Testis (tissue), 3 donors: Measurements from ENCODE around the gene NKAIN2. TPM values are rescaled to one million over a fixed set of nuclear protein-coding genes. Genes with fewer than 3 reads are reported as not detected.
A peak's percentile ranks its signal among the peaks of the same experiment; 100 is the strongest.

Source experiments
- DNase-seq: peaks from one replicate; pipeline ENCODE4 v3.0.0-alpha.2; 2019
- H3K27ac ChIP-seq, 2 donors: fragments of 200-600 bp; sonication (generic); one replicate each; pipeline ENCODE4 v1.5.1; 2019
- H3K27me3 ChIP-seq: fragments of 200-600 bp; sonication (generic); one replicate; pipeline ENCODE4 v1.5.1; 2019
- H3K36me3 ChIP-seq: fragments of 200-600 bp; sonication (generic); one replicate; pipeline ENCODE4 v1.5.1; 2017; ENCODE audit warnings: low read depth; ENCODE audit errors: missing control alignments
- H3K4me1 ChIP-seq: fragments of 200-600 bp; sonication (generic); one replicate; pipeline ENCODE4 v1.5.1; 2019
- H3K4me3 ChIP-seq, 2 donors: fragments of 200-600 bp; sonication (generic); one replicate each; pipeline ENCODE4 v1.5.1; 2017 to 2019
- H3K9me3 ChIP-seq: fragments of 200-600 bp; sonication (generic); one replicate; pipeline ENCODE4 v1.5.1; 2017
- POLR2A ChIP-seq: fragments of 450-650 bp; IDR thresholded peaks from one replicate; pipeline ENCODE4 v1.6.1; 2017; ENCODE audit warnings: antibody characterized with exemption, mild to moderate bottlenecking, moderate library complexity
- WGBS, 2 donors: methylation state at CpG; one replicate each; pipeline ENCODE4 v1.1.5; 2018; 5-methylcytosine and 5-hydroxymethylcytosine counted together
- intact Hi-C: fragments of 100-400 bp; cut with DNase I; formaldehyde crosslinking; loops from one replicate; pipeline ENCODE4 v1.15.1; 2023; ENCODE audit warnings: low total_unique reads
- polyA plus RNA-seq: library from polyadenylated mRNA; stranded (reverse); fragments of 350-450 nt; fragmentation: Illumina TruSeq; extraction: RNeasy Lipid Tissue Mini Kit (QIAGEN cat#74804); gene quantifications from one replicate; pipeline ENCODE4 v1.2.3, GENCODE V29; 2014; ENCODE audit warnings: low read depth, low replicate concordance; ENCODE audit not compliant: insufficient read depth
- total RNA-seq, 2 donors: library from RNA; depleted of rRNA; stranded (reverse); fragments of >200 nt; gene quantifications; one replicate each; pipeline ENCODE4 v1.2.3, GENCODE V29; 2016
- TF ChIP-seq, protein P1 (sequence below), 3 experiments: fragments of 450-650 bp in 2 of 3; fragments of 200-600 bp in 1 of 3; sonication (generic) in 1 of 3; IDR thresholded peaks; one replicate each; pipeline ENCODE4 v1.5.1; 2016 to 2019; ENCODE audit warnings: antibody characterized with exemption in 3 of 3, mild to moderate bottlenecking in 2 of 3, moderate library complexity in 1 of 3

The NKAIN2 gene
- total and polyA plus RNA-seq, 3 donors from 2014 or later, result 0.56 to 1.1 (median 0.71) TPM

DNA sequence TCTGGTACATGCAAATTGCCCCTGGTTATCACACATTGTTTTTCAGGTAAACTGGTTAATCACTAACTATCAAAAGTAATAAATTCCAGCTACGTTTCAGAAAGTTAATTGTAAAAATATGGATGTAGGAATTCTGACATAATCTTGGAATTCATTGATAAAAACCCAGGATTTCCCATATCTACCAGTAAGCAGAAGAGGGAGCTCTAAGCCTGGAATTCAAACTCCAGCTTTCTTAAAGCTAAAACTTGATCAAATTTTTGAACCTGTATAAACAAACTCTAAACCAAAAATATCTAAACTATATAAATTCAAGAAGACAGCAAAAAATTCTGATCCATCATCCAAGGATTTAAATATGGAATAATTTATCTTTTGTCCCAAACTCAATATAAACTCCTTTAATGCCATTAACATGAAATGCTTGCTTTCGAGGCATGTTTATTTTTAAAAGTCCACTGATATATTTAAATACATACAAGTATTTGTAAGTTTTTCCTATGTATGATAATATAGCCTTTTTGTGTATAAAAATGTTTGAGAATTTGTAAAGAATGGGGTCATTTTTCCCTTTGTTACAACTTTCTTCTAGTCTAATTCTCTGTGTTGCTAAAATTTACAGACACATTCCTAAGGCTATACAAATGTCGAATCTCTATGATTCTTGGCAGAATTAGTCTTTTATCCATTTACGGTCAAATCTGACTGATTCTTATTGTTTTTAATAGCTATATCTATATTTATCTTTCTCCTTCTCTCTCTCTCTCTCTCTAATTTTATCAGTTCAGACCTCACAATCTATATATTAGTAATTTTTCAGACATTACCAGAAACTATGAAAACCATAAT is 1067.2 kb downstream of the NKAIN2 start:
- intact Hi-C loops, result loop anchor here (5.0 kb wide), 1 partner anchor 241 kb away; no protein-coding TSS in a partner anchor

DNA sequence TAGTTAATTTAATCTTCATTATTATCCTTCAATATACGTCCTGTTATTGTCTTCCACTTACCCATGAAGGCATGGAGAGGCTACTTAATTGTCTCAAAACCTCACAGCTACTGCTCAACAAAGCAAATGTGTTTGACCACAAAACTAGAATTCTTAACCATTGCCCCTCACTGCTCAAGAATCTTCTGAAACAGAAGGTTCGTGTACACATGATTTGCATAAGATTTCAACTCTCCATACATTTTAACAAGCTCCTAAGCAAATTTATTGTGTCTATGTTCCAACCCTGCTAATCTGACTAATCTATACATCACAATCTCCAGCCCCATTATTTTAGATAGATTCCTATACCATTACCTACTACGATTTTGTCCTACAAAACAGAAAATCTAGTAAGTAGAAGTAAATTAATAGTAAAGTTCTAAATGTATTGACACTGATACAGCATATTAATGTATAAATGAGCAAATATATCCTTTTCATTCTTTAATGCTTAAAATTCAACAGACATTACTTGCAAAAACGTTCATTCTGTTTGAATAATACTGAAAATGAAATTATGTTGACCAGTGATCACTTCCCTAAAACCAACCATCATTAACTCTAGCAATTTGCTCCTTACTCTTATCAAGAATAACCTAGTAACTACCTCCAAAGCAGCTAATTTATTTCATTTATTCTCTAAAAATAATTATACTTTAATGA is 1068.8 kb downstream of the NKAIN2 start:
- Histone ChIP-seq H3K36me3 (no peaks in the 10 kb centered on the region), H3K4me3 (no peak overlapping the region), H3K9me3 (no peaks in the 10 kb centered on the region), H3K27me3 (no peaks in the 10 kb centered on the region), H3K27ac (no peak overlapping the region), H3K4me1 (no peaks in the 10 kb centered on the region)
- no peak for DNase-seq
- TF ChIP-seq, protein P1, sequence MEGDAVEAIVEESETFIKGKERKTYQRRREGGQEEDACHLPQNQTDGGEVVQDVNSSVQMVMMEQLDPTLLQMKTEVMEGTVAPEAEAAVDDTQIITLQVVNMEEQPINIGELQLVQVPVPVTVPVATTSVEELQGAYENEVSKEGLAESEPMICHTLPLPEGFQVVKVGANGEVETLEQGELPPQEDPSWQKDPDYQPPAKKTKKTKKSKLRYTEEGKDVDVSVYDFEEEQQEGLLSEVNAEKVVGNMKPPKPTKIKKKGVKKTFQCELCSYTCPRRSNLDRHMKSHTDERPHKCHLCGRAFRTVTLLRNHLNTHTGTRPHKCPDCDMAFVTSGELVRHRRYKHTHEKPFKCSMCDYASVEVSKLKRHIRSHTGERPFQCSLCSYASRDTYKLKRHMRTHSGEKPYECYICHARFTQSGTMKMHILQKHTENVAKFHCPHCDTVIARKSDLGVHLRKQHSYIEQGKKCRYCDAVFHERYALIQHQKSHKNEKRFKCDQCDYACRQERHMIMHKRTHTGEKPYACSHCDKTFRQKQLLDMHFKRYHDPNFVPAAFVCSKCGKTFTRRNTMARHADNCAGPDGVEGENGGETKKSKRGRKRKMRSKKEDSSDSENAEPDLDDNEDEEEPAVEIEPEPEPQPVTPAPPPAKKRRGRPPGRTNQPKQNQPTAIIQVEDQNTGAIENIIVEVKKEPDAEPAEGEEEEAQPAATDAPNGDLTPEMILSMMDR (IDR thresholded peaks at IDR 0.05), result no peak
- no peak for TF ChIP-seq POLR2A
- 72 to 82% methylated on average over 4 of the region's 4 CpGs for WGBS, 2 donors
- intact Hi-C loops, result loop anchor here (5.0 kb wide), 1 partner anchor 240 kb away; no protein-coding TSS in a partner anchor

More for the DNA sequence above, 1067.2 kb downstream of the NKAIN2 start:
- TF ChIP-seq POLR2A, result no peak
- TF ChIP-seq, protein P1 (IDR thresholded peaks at IDR 0.05), result peak; percentile 23 to 53 (median 42)
- Histone ChIP-seq H3K27me3 (no peaks in the 10 kb centered on the region), H3K4me3 (no peak overlapping the region), H3K4me1 (no peaks in the 10 kb centered on the region), H3K36me3 (no peaks in the 10 kb centered on the region), H3K9me3 (no peaks in the 10 kb centered on the region), H3K27ac (no peak overlapping the region)
- WGBS, 2 donors, result 53 to 62% methylated on average over 4 of the region's 4 CpGs
- no peak for DNase-seq

DNA sequence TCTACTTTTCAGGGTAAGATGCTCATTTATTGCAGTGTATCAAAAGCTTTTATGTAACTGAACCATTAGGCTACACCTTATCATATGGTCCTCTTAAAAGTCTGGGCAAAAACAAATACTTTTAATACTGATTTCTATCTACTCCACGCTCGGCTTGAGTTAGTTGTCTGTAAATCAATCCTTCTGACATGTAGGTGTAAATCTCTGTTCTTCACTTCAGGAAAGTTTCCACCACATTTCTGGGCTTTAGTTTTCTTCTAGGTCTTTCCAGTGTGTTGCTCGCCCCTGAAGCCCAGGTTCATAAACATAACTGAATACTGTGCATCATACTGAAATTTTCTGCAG is 1069.4 kb downstream of the NKAIN2 start:
- intact Hi-C loops, result loop anchor here (5.0 kb wide), 1 partner anchor 239 kb away; no protein-coding TSS in a partner anchor
- no peaks in the 10 kb centered on the region for H3K4me1 ChIP-seq

More for the DNA sequence above, 1069.4 kb downstream of the NKAIN2 start:
- TF ChIP-seq, protein P1 (IDR thresholded peaks at IDR 0.05), result no peak
- TF ChIP-seq POLR2A, result no peak
- Histone ChIP-seq H3K36me3 (no peaks in the 10 kb centered on the region), H3K27ac (no peak overlapping the region), H3K4me3 (no peak overlapping the region), H3K27me3 (no peaks in the 10 kb centered on the region), H3K9me3 (no peaks in the 10 kb centered on the region)
- WGBS, 2 donors, result 79 to 84% methylated on average over 3 of the region's 3 CpGs
- DNase-seq, result no peak

Other genes with a start within 250 kb of the NKAIN2 start
- gene TRDN, start 166.9 kb upstream of the NKAIN2 start, total RNA-seq, result 1 to 10 TPM; 3.2 to 3.7 TPM
- 2.8 TPM for gene TRDN, start 166.9 kb upstream of the NKAIN2 start, polyA plus RNA-seq